Epithelial cell of proximal tubule (primary cell): ENCODE results near the gene RNU6-9. TPM values are rescaled to one million over a fixed set of nuclear protein-coding genes. Genes with fewer than 3 reads are reported as not detected.

Experiments used
- DNase-seq: peaks from one replicate; pipeline ENCODE4 v3.0.0-alpha.2; 2011; ENCODE audit warnings: low read depth
- H3K4me3 ChIP-seq: 2 replicates; pipeline ENCODE4 v1.5.1; 2011; ENCODE audit warnings: low read depth, mild to moderate bottlenecking, low read length
- total RNA-seq: library from RNA; depleted of rRNA; stranded (reverse); fragments of >200 nt; gene quantifications from 2 replicates; pipeline ENCODE4 v1.2.3, GENCODE V29; 2015
- TF ChIP-seq, protein P1 (sequence below): conservative IDR thresholded peaks from 2 replicates; pipeline ENCODE4 v1.5.1; 2012; ENCODE audit warnings: low read depth, mild to moderate bottlenecking, low read length

RNU6-9 gene
- total RNA-seq, 1 donor from 2014 or later, result not detected

- no peak overlapping the region for H3K4me3 ChIP-seq
- TF ChIP-seq, protein P1, sequence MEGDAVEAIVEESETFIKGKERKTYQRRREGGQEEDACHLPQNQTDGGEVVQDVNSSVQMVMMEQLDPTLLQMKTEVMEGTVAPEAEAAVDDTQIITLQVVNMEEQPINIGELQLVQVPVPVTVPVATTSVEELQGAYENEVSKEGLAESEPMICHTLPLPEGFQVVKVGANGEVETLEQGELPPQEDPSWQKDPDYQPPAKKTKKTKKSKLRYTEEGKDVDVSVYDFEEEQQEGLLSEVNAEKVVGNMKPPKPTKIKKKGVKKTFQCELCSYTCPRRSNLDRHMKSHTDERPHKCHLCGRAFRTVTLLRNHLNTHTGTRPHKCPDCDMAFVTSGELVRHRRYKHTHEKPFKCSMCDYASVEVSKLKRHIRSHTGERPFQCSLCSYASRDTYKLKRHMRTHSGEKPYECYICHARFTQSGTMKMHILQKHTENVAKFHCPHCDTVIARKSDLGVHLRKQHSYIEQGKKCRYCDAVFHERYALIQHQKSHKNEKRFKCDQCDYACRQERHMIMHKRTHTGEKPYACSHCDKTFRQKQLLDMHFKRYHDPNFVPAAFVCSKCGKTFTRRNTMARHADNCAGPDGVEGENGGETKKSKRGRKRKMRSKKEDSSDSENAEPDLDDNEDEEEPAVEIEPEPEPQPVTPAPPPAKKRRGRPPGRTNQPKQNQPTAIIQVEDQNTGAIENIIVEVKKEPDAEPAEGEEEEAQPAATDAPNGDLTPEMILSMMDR, result no peak
- DNase-seq, result no peak
Measured at GRCh38 chr19:855566-856120, 37.6 kb upstream of the RNU6-9 start.

DNA sequence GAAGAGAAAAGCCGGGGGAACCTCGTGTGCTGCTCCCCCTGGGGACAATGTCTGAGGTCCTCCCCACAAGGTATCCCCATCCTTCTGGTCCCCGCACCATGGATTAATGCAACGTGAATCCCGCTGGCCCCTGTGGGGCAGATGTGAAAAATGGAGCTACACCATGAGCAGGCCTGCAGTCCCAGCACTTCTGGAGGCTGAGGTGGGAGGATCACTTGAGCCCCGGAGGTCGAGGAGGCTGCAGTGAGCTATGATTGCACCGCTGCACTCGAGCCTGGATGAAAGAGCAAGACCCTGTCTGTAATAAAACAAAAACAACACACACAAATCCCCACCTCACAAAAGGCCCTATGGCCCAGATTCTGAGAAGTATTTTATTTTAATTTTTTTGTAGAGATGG lies 35.0 kb upstream of the RNU6-9 start:
- TF ChIP-seq, protein P1, result no peak
- DNase-seq, result no peak
- H3K4me3 ChIP-seq, result no peak overlapping the region

GRCh38 chr19:858868-859843 lies 34.1 kb upstream of the RNU6-9 start, which contains the start of gene CFD:
Gene CFD (plus strand): TSS chr19:859664. CDS start chr19:859690, 26 bp downstream.
- DNase-seq, result no peak
- peak within 1 kb of the TSS; percentile 49 for H3K4me3 ChIP-seq
- TF ChIP-seq, protein P1, result no peak

DNA sequence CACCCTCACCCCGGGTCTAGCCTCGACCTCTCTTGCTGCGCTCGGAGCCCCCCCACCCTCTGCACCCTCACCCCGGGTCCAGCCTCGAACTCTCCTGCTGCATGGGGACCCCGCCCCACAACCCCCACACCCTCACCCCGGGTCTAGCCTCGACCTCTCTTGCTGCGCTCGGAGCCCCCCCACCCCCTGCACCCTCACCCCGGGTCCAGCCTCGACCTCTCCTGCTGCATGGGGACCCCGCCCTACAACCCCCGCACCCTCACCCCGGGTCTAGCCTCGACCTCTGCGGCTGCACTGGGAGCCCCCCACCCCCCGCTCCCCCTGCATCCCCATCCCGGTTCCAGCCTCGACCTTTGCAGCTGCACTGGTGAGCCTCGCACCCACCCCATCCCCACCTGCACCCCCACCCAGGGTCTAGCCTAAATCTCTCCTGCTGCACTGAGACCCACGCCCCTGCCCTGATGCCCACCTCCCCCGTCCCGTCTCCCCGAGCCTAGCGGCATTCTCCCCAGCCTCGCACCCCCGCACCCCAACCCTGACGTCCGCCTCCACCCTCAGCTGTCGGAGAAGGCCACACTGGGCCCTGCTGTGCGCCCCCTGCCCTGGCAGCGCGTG lies 32.0 kb upstream of the RNU6-9 start:
- no peak overlapping the region for H3K4me3 ChIP-seq
- DNase-seq, result no peak
- TF ChIP-seq, protein P1, result no peak

DNA sequence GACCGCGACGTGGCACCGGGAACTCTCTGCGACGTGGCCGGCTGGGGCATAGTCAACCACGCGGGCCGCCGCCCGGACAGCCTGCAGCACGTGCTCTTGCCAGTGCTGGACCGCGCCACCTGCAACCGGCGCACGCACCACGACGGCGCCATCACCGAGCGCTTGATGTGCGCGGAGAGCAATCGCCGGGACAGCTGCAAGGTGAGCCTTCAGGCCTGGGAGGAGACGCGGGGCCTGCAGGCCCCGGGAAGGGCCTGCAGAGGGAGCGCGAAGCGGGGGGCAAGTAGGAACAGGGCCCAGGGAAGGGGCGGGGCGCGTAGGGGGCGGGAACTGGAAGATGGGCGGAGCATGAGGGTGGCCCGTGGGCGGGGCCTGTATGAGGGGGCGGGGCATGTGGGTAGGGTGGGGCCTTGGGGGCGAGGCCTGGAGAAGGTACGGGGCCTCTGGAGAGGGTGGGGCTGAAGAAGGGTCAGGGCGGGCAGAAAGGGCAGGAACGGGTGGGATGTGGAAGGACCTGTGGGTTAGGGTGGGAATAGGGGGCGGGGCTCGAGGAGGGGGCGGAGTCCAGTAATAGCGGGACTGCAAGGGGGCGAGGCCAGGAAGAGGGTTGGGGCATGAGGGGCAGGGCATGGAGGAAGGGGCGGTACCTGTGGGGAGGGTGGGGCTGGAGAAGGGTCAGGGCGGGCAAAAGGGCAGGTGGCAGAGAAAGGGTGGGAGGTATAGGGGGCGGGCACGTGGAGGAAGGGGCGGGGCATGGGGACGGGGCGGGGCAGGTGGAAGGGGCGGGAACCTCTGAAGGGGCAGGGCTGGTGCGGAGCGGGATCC lies 31.3 kb upstream of the RNU6-9 start:
- TF ChIP-seq, protein P1, result no peak
- no peak overlapping the region for H3K4me3 ChIP-seq
- no peak for DNase-seq

DNA sequence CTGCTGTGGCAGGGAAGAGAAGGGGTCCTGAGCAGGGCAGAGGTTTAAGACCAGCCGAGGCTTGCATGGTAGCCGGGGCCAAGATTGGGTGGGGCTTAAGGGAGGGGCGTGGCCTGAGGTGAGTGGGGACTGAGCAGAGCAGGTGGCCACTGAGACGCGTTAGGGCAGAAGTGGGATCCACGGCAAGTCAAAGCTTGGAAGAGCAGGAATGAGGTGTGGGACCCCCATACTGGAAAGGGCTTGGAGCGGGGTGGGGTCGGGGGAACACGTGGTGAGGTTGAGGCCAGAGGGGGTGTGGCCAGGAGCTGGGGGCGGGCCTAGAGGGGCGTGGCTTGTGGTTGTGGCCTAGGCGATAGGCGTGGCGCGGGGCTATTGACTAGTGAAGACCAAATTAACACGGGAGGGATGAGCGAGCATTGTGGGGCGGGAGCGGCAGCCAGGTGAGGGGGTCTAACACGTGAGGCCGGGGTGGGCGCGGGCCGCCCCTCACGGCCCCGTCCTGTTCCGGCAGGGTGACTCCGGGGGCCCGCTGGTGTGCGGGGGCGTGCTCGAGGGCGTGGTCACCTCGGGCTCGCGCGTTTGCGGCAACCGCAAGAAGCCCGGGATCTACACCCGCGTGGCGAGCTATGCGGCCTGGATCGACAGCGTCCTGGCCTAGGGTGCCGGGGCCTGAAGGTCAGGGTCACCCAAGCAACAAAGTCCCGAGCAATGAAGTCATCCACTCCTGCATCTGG lies 30.5 kb upstream of the RNU6-9 start:
- no peak overlapping the region for H3K4me3 ChIP-seq
- DNase-seq, result no peak
- TF ChIP-seq, protein P1, result no peak
